Middle frontal gyrus (tissue), 1 donor: ENCODE measurements around the gene EDARADD.
"Not testable (repeated sequence)": the region's sequence is repeated elsewhere in the genome, so short reads cannot be mapped to it uniquely, and the experiment has no call there.

Source experiments
- DNase-seq: peaks from one replicate; pipeline ENCODE4 v3.0.0-alpha.2; 2015; ENCODE audit warnings: low spot score; ENCODE audit errors: extremely low spot score

Gene EDARADD

GRCh38 chr1:236429715-236430274 is 35.7 kb downstream of the EDARADD start:
- DNase-seq: no peak

- DNase-seq: no peak
Observed at GRCh38 chr1:236433819-236434315, 39.8 kb downstream of the EDARADD start.

GRCh38 chr1:236438614-236439013 is 44.5 kb downstream of the EDARADD start:
- no peak for DNase-seq

GRCh38 chr1:236440373-236440772 is 46.3 kb downstream of the EDARADD start:
- DNase-seq: no peak

GRCh38 chr1:236450779-236451178 is 56.7 kb downstream of the EDARADD start:
- DNase-seq: no peak

GRCh38 chr1:236451796-236452373 is 57.8 kb downstream of the EDARADD start:
- DNase-seq: no peak

- no peak for DNase-seq
Observed at GRCh38 chr1:236455243-236455642, 61.2 kb downstream of the EDARADD start.

GRCh38 chr1:236457775-236458174 is 63.7 kb downstream of the EDARADD start:
- no peak for DNase-seq

- DNase-seq: no peak
Observed at GRCh38 chr1:236458996-236459395, 64.9 kb downstream of the EDARADD start.

- DNase-seq: no peak
Observed at GRCh38 chr1:236460103-236460502, 66.0 kb downstream of the EDARADD start.

- not testable (repeated sequence) for DNase-seq
Observed at GRCh38 chr1:236464197-236464596, 70.1 kb downstream of the EDARADD start.

- no peak for DNase-seq
Observed at GRCh38 chr1:236465231-236465958, 71.3 kb downstream of the EDARADD start.

GRCh38 chr1:236465959-236466303 is 71.8 kb downstream of the EDARADD start:
- DNase-seq: no peak

GRCh38 chr1:236467327-236467641 is 73.2 kb downstream of the EDARADD start:
- no peak for DNase-seq

GRCh38 chr1:236468625-236469024 is 74.5 kb downstream of the EDARADD start:
- DNase-seq: no peak

GRCh38 chr1:236469466-236469865 is 75.4 kb downstream of the EDARADD start:
- DNase-seq: no peak

GRCh38 chr1:236471096-236471495 is 77.0 kb downstream of the EDARADD start:
- no peak for DNase-seq

- no peak for DNase-seq
Observed at GRCh38 chr1:236471653-236472052, 77.6 kb downstream of the EDARADD start.

GRCh38 chr1:236472850-236473788 is 79.0 kb downstream of the EDARADD start:
- DNase-seq: no peak

- no peak for DNase-seq
Observed at GRCh38 chr1:236476019-236476418, 81.9 kb downstream of the EDARADD start.

- DNase-seq: no peak
Observed at GRCh38 chr1:236480758-236481436, 86.8 kb downstream of the EDARADD start.
